T-helper 22 cell (primary cell): ENCODE measurements around the gene PTPRM.

Experiments
- DNase-seq: peaks from one replicate; pipeline ENCODE4 v3.0.0-alpha.2; 2020; ENCODE audit warnings: low read depth

PTPRM gene

GRCh38 chr18:7809455-7809854, 242.3 kb downstream of the PTPRM start:
- no peak for DNase-seq

GRCh38 chr18:7809978-7810377, 242.9 kb downstream of the PTPRM start:
- no peak for DNase-seq

GRCh38 chr18:7812431-7813063, 245.4 kb downstream of the PTPRM start:
- no peak for DNase-seq

GRCh38 chr18:7813131-7813530, 246.0 kb downstream of the PTPRM start:
- no peak for DNase-seq

- no peak for DNase-seq
Measured at GRCh38 chr18:7814754-7815315, 247.7 kb downstream of the PTPRM start.

- DNase-seq, result no peak
Measured at GRCh38 chr18:7815787-7816186, 248.7 kb downstream of the PTPRM start.

- no peak for DNase-seq
Measured at GRCh38 chr18:7817575-7818230, 250.6 kb downstream of the PTPRM start.

GRCh38 chr18:7821784-7822183, 254.7 kb downstream of the PTPRM start:
- no peak for DNase-seq

GRCh38 chr18:7822435-7823331, 255.6 kb downstream of the PTPRM start:
- DNase-seq, result no peak

GRCh38 chr18:7824970-7825369, 257.9 kb downstream of the PTPRM start:
- DNase-seq, result no peak

- DNase-seq, result no peak
Measured at GRCh38 chr18:7830468-7830867, 263.4 kb downstream of the PTPRM start.

GRCh38 chr18:7839548-7839947, 272.4 kb downstream of the PTPRM start:
- no peak for DNase-seq

- no peak for DNase-seq
Measured at GRCh38 chr18:7840411-7840810, 273.3 kb downstream of the PTPRM start.

GRCh38 chr18:7844017-7844416, 276.9 kb downstream of the PTPRM start:
- no peak for DNase-seq

- no peak for DNase-seq
Measured at GRCh38 chr18:7844418-7844817, 277.3 kb downstream of the PTPRM start.

GRCh38 chr18:7846335-7846734, 279.2 kb downstream of the PTPRM start:
- no peak for DNase-seq

GRCh38 chr18:7847357-7848053, 280.4 kb downstream of the PTPRM start:
- DNase-seq, result no peak

GRCh38 chr18:7848054-7848412, 280.9 kb downstream of the PTPRM start:
- DNase-seq, result no peak

- no peak for DNase-seq
Measured at GRCh38 chr18:7850446-7850845, 283.3 kb downstream of the PTPRM start.

- no peak for DNase-seq
Measured at GRCh38 chr18:7855028-7855427, 287.9 kb downstream of the PTPRM start.

GRCh38 chr18:7855671-7856070, 288.6 kb downstream of the PTPRM start:
- no peak for DNase-seq

GRCh38 chr18:7856116-7856515, 289.0 kb downstream of the PTPRM start:
- DNase-seq, result no peak
